Immature natural killer cell (primary cell): Measurements from ENCODE around the gene PLCB4. TPM values are rescaled to one million over a fixed set of nuclear protein-coding genes. Genes with fewer than 3 reads are reported as not detected.

Experiments used
- DNase-seq, 3 donors: peaks; one replicate each; pipeline ENCODE4 v3.0.0; 2022; ENCODE audit warnings: mixed read lengths in 1 of 3
- H3K27ac Mint-ChIP-seq, 6 donors: one replicate each; pipeline ENCODE4 v1.8.0; 2020; ENCODE audit warnings: mixed read lengths in 6 of 6, mild to moderate bottlenecking in 5 of 6, inconsistent platforms in 4 of 6, moderate library complexity in 3 of 6
- H3K27me3 Mint-ChIP-seq, 3 donors: one replicate each; pipeline ENCODE4 v1.8.0; 2020 to 2021; ENCODE audit warnings: low read depth in 3 of 3, mild to moderate bottlenecking in 3 of 3, mixed read lengths in 3 of 3, moderate library complexity in 3 of 3, inconsistent platforms in 1 of 3
- H3K36me3 Mint-ChIP-seq, 3 donors: one replicate each; pipeline ENCODE4 v1.8.0; 2020; ENCODE audit warnings: mixed read lengths in 3 of 3, inconsistent platforms in 2 of 3, mild to moderate bottlenecking in 2 of 3
- H3K4me1 Mint-ChIP-seq, 2 donors: one replicate each; pipeline ENCODE4 v1.8.0; 2020; ENCODE audit warnings: inconsistent platforms in 2 of 2, mild to moderate bottlenecking in 2 of 2, mixed read lengths in 2 of 2, moderate library complexity in 1 of 2
- H3K4me3 Mint-ChIP-seq, 5 donors: one replicate each; pipeline ENCODE4 v1.8.0; 2020; ENCODE audit warnings: mild to moderate bottlenecking in 5 of 5, mixed read lengths in 5 of 5, inconsistent platforms in 3 of 5, moderate library complexity in 3 of 5
- H3K9me3 Mint-ChIP-seq, 6 donors: one replicate each; pipeline ENCODE4 v1.8.0; 2020; ENCODE audit warnings: mild to moderate bottlenecking in 6 of 6, mixed read lengths in 6 of 6, inconsistent platforms in 4 of 6, moderate library complexity in 3 of 6
- polyA plus RNA-seq, 3 donors: library from polyadenylated mRNA; unstranded; fragments of 300-500 nt; fragmentation: Illumina TruSeq; gene quantifications; one replicate each; pipeline ENCODE4 v1.2.3, GENCODE V29; 2021

Gene PLCB4
- polyA plus RNA-seq, 3 donors from 2014 or later, result not detected

DNA sequence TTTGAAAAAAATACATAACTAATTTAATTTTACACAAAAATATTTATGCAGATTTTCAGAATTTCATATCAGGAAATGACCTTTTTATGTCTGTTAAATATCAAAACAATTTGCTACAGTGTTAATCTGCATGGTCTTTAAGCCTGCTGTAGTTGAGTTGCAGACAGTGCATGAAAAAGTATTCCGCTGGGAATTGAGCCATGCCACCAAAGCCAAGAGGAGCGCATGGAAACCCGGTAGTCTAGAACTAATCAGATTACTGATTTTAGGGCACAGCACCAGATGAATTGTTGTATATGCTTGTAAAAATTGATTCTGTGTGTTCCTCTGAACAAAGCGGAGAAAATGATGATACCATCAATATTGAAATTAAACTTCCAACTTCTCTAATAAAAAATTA is 411.2 kb downstream of the PLCB4 start:
- no peaks in the 10 kb centered on the region for H3K4me1 Mint-ChIP-seq
- no peak overlapping the region for H3K27ac Mint-ChIP-seq
- peaks cover 0 to 5% (median 0%) of the 10 kb centered on the region in 6 donors for H3K9me3 Mint-ChIP-seq
- no peaks in the 10 kb centered on the region for H3K36me3 Mint-ChIP-seq
- no peak overlapping the region for H3K4me3 Mint-ChIP-seq
- DNase-seq, result no peak
- H3K27me3 Mint-ChIP-seq, result no peaks in the 10 kb centered on the region

DNA sequence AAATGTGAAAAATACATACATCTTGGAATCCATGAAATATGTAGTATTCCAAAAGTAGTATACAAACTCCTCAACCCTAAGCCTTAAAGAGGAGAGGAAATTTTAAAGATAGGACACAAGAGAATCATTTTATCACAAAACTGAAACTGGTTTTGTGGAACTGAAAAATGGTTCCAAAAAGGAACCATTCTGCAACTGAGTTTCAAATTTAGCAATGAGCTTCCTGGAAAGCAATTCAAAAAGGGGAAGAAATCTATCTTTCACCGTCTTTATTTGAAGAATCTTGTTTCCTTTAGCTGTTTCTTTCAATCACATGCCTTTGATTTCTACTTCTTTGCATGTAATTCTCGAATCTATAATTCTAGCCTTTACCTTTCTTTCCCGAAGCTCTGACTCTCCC is 413.3 kb downstream of the PLCB4 start:
- no peaks in the 10 kb centered on the region for H3K36me3 Mint-ChIP-seq
- DNase-seq, result no peak
- no peaks in the 10 kb centered on the region for H3K4me1 Mint-ChIP-seq
- H3K9me3 Mint-ChIP-seq, result peaks cover 0 to 8% (median 0%) of the 10 kb centered on the region in 6 donors
- no peak overlapping the region for H3K4me3 Mint-ChIP-seq
- peaks cover 0 to under 1% (median 0%) of the 10 kb centered on the region in 3 donors for H3K27me3 Mint-ChIP-seq
- no peak overlapping the region for H3K27ac Mint-ChIP-seq

DNA sequence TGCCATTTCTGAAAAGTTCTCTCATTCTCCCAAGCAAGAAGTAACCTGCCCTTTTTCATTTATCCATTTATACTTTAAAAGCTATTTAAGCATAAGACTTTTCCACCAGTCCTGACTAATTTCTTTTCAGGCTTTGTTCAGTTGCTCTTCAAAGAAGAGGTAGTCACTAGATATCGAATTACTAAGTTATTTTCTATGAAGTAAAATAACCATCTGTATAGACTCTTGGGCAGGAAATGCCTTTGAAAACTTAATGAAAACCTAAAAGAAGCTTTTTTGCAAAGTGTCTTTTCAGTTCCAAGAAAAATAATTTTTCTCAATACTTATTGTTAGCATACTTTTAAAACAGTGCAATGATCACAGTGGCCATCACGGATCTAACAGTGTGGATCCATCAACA is 414.2 kb downstream of the PLCB4 start:
- H3K27me3 Mint-ChIP-seq, result peaks cover 0 to 2% (median 0%) of the 10 kb centered on the region in 3 donors
- no peak for DNase-seq
- H3K9me3 Mint-ChIP-seq, result peaks cover 0 to 8% (median 0%) of the 10 kb centered on the region in 6 donors
- no peaks in the 10 kb centered on the region for H3K36me3 Mint-ChIP-seq
- no peak overlapping the region for H3K27ac Mint-ChIP-seq
- no peak overlapping the region for H3K4me3 Mint-ChIP-seq
- no peaks in the 10 kb centered on the region for H3K4me1 Mint-ChIP-seq

DNA sequence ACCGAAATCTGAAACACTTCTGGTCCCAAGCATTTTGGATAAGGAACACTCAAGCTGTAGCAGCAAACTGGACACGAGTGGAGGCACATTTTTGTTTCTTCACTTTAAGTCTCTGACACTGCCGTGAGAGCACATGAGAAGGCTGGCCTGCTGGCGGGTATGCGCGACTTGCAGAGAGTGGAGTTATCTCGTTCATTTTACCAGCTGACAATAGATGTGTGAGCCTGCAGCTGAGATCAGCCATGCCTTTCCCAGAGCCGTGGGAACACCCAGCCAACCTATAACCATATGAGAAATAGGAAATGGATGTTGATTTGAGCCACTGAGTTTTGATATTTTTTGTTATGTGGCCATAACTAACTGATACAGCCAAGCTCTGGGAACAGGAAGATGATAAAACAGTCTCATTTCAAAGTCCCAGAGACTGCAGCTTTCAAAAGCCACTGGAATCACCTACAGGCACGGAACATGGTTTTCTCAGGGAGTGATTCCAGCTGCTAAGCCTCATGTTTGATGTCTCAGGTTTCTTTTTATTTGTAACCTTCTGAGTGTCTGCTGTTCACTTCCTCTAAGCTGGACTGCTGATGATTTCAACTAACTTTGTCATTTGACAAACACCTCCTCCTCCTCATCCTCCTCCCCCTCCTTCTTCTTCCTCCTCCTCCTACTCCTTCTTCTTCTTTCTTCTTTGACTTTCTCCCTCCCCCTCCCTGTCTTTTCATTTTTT is 416.9 kb downstream of the PLCB4 start:
- Mint-ChIP-seq H3K36me3 (no peaks in the 10 kb centered on the region), H3K4me1 (no peaks in the 10 kb centered on the region), H3K9me3 (peaks cover 0 to 8% (median 1%) of the 10 kb centered on the region in 6 donors), H3K27me3 (peaks cover 0 to 4% (median 0%) of the 10 kb centered on the region in 3 donors), H3K4me3 (no peak overlapping the region), H3K27ac (no peak overlapping the region)
- no peak for DNase-seq

DNA sequence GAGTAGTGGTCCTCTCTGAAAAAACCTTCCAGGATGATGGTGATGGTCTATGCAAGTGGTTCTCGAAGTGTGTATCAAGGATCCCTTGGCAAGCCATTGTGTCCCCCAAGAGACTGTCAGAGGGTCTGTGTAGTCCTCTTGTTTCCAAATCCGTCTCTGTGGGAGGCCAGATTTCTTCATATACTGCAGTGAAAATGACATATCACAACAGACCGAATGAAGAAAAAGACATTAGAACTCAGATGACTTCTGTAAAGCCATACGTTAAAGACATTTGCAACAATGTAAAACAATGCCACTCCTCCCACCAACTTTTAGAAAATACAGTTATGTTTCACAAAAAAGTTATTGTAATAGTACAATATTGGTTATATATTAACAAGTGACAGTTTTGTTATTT is 418.3 kb downstream of the PLCB4 start:
- Mint-ChIP-seq H3K27ac (no peak overlapping the region), H3K9me3 (peaks cover 0 to 8% (median 0%) of the 10 kb centered on the region in 6 donors)

GRCh38 chr20:9488063-9488462 is 419.2 kb downstream of the PLCB4 start:
- Mint-ChIP-seq H3K27me3 (peaks cover 0 to 4% (median 0%) of the 10 kb centered on the region in 3 donors), H3K9me3 (peaks cover 0 to 5% (median 0%) of the 10 kb centered on the region in 6 donors), H3K4me1 (no peaks in the 10 kb centered on the region), H3K27ac (no peak overlapping the region), H3K36me3 (no peaks in the 10 kb centered on the region), H3K4me3 (no peak overlapping the region)
- DNase-seq, result no peak

More for the DNA sequence above, 418.3 kb downstream of the PLCB4 start:
- Mint-ChIP-seq H3K36me3 (no peaks in the 10 kb centered on the region), H3K4me3 (no peak overlapping the region), H3K27me3 (peaks cover 0 to 4% (median 0%) of the 10 kb centered on the region in 3 donors), H3K4me1 (no peaks in the 10 kb centered on the region)
- DNase-seq, result no peak

GRCh38 chr20:9490161-9490560 is 421.3 kb downstream of the PLCB4 start:
- Mint-ChIP-seq H3K4me1 (no peaks in the 10 kb centered on the region), H3K27ac (no peak overlapping the region), H3K36me3 (no peaks in the 10 kb centered on the region), H3K27me3 (peaks cover 0 to 4% (median 0%) of the 10 kb centered on the region in 3 donors), H3K9me3 (peaks cover 0 to 10% (median 3%) of the 10 kb centered on the region in 6 donors), H3K4me3 (no peak overlapping the region)
- DNase-seq, result no peak

GRCh38 chr20:9490631-9491030 is 421.7 kb downstream of the PLCB4 start:
- no peaks in the 10 kb centered on the region for H3K36me3 Mint-ChIP-seq
- no peak overlapping the region for H3K4me3 Mint-ChIP-seq
- no peaks in the 10 kb centered on the region for H3K4me1 Mint-ChIP-seq
- peaks cover 0 to 14% (median 3%) of the 10 kb centered on the region in 6 donors for H3K9me3 Mint-ChIP-seq
- DNase-seq, result no peak
- no peak overlapping the region for H3K27ac Mint-ChIP-seq
- peaks cover 0 to 4% (median 0%) of the 10 kb centered on the region in 3 donors for H3K27me3 Mint-ChIP-seq

GRCh38 chr20:9491324-9491723 is 422.4 kb downstream of the PLCB4 start:
- Mint-ChIP-seq H3K27me3 (peaks cover 0 to 4% (median 0%) of the 10 kb centered on the region in 3 donors), H3K9me3 (peaks cover 0 to 21% (median 2%) of the 10 kb centered on the region in 6 donors), H3K4me3 (no peak overlapping the region), H3K36me3 (no peaks in the 10 kb centered on the region), H3K4me1 (no peaks in the 10 kb centered on the region), H3K27ac (no peak overlapping the region)
- no peak for DNase-seq

GRCh38 chr20:9492067-9492466 is 423.2 kb downstream of the PLCB4 start:
- H3K27me3 Mint-ChIP-seq, result peaks cover 0 to 4% (median 0%) of the 10 kb centered on the region in 3 donors
- no peaks in the 10 kb centered on the region for H3K4me1 Mint-ChIP-seq
- no peaks in the 10 kb centered on the region for H3K36me3 Mint-ChIP-seq
- no peak overlapping the region for H3K4me3 Mint-ChIP-seq
- H3K9me3 Mint-ChIP-seq, result peaks cover 0 to 24% (median 1%) of the 10 kb centered on the region in 6 donors
- no peak overlapping the region for H3K27ac Mint-ChIP-seq
- DNase-seq, result no peak

GRCh38 chr20:9493803-9494202 is 424.9 kb downstream of the PLCB4 start:
- Mint-ChIP-seq H3K9me3 (peaks cover 0 to 32% (median 2%) of the 10 kb centered on the region in 6 donors), H3K27ac (no peak overlapping the region), H3K36me3 (no peaks in the 10 kb centered on the region), H3K4me1 (no peaks in the 10 kb centered on the region), H3K4me3 (no peak overlapping the region), H3K27me3 (peaks cover 0 to 2% (median 0%) of the 10 kb centered on the region in 3 donors)
- no peak for DNase-seq

DNA sequence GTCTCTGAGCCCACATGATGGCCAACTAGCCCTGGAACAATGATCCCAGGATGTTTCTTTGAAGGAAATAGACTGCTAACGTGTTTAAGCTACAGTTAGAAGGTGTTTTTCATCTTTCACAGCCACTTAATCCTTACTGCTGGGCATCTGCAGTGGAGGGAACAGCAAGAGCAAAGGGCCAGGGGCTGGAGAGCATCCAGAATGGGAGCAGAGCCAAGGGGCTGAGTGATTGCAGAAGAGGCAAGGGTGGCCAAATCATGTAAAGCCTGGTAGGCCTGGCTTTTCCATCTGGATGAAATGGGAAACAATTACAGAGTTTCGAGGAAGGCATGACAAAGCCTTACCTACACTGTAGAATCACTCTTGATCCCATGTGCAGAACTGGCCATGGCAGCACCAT is 426.8 kb downstream of the PLCB4 start:
- Mint-ChIP-seq H3K9me3 (peaks cover 0 to 28% (median 2%) of the 10 kb centered on the region in 6 donors), H3K36me3 (no peaks in the 10 kb centered on the region), H3K27ac (no peak overlapping the region)

GRCh38 chr20:9496155-9496554 is 427.3 kb downstream of the PLCB4 start:
- no peaks in the 10 kb centered on the region for H3K4me1 Mint-ChIP-seq
- H3K36me3 Mint-ChIP-seq, result no peaks in the 10 kb centered on the region
- H3K4me3 Mint-ChIP-seq, result no peak overlapping the region
- H3K27ac Mint-ChIP-seq, result no peak overlapping the region
- no peak for DNase-seq
- peaks cover 0 to 28% (median 2%) of the 10 kb centered on the region in 6 donors for H3K9me3 Mint-ChIP-seq
- no peaks in the 10 kb centered on the region for H3K27me3 Mint-ChIP-seq

More for the DNA sequence above, 426.8 kb downstream of the PLCB4 start:
- H3K4me3 Mint-ChIP-seq, result no peak overlapping the region
- H3K27me3 Mint-ChIP-seq, result no peaks in the 10 kb centered on the region
- no peak for DNase-seq
- no peaks in the 10 kb centered on the region for H3K4me1 Mint-ChIP-seq

- H3K4me1 Mint-ChIP-seq, result no peaks in the 10 kb centered on the region
- H3K36me3 Mint-ChIP-seq, result no peaks in the 10 kb centered on the region
- no peak overlapping the region for H3K27ac Mint-ChIP-seq
- peaks cover 0 to 28% (median 3%) of the 10 kb centered on the region in 6 donors for H3K9me3 Mint-ChIP-seq
- DNase-seq, result no peak
- no peaks in the 10 kb centered on the region for H3K27me3 Mint-ChIP-seq
- no peak overlapping the region for H3K4me3 Mint-ChIP-seq
Observed at GRCh38 chr20:9498322-9498721, 429.4 kb downstream of the PLCB4 start.
